Measurements from ENCODE around the gene TULP4. TPM values are rescaled to one million over a fixed set of nuclear protein-coding genes. Genes with fewer than 3 reads are reported as not detected.

Gene TULP4
- total and polyA plus RNA-seq, 2 of the 8 experiments (the other 6 are each of a cell fraction or from before 2014, with no cell fraction given) = 7.7 to 51.6 TPM

GRCh38 chr6:158278004-158278403 lies 34.3 kb upstream of the TULP4 start:
- Histone ChIP-seq H3K4ac (replicated peaks; ENCODE audit: insufficient read length, low read depth, low read length) (no peak overlapping the region), H4K91ac (replicated peaks; ENCODE audit: insufficient read length, low read length) (no peak overlapping the region), H3K9me3 (ENCODE audit: insufficient read depth in 2 of 2, low read depth in 1 of 2, low read length in 1 of 2) (no peaks in the 10 kb centered on the region), H2AFZ (ENCODE audit: low read length) (no peak overlapping the region), H4K20me1 (replicated peaks in 1 of 2; ENCODE audit: control insufficient read depth in 1 of 2, insufficient read depth in 2 of 2, low read length in 2 of 2) (peaks cover 1 to 8% of the 10 kb centered on the region in 2 experiments), H3K79me2 (ENCODE audit: control insufficient read depth in 1 of 2, insufficient read depth in 2 of 2, low read length in 2 of 2) (peaks cover 0 to 35% of the 10 kb centered on the region in 2 experiments; a peak in 2 of 4 replicates), H3K18ac (ENCODE audit: extremely low read depth, low read length) (no peak overlapping the region), H2BK20ac (ENCODE audit: low read length) (no peak overlapping the region), H3K4me2 (ENCODE audit: insufficient read depth in 1 of 2, low read depth in 2 of 2, low read length in 2 of 2) (no peak overlapping the region), H4K5ac (ENCODE audit: insufficient read length, low read depth, low read length) (no peak overlapping the region), H3K27me3 (replicated peaks in 1 of 4; ENCODE audit: control insufficient read depth in 3 of 4, extremely low read depth in 1 of 4, insufficient read depth in 3 of 4, low read length in 3 of 4) (no peaks in the 10 kb centered on the region), H3K4me1 (replicated peaks in 1 of 4; ENCODE audit: control insufficient read depth in 3 of 4, insufficient read depth in 4 of 4, low read length in 3 of 4) (peaks cover 0 to 2% (median under 1%) of the 10 kb centered on the region in 4 experiments; a peak in 2 of 7 replicates), H3K23me2 (ENCODE audit: low read depth, low read length) (no peaks in the 10 kb centered on the region), H2BK12ac (ENCODE audit: low read depth, low read length) (no peak overlapping the region), H2BK5ac (ENCODE audit: low read depth, low read length) (no peak overlapping the region), H2BK120ac (replicated peaks; ENCODE audit: low read depth, low read length) (no peak overlapping the region), H3K56ac (replicated peaks; ENCODE audit: insufficient read length, low read depth, low read length) (no peak overlapping the region), H3K9ac (replicated peaks in 1 of 4; ENCODE audit: extremely low read depth in 1 of 4, low read depth in 3 of 4, low read length in 3 of 4) (no peak overlapping the region), H3K23ac (ENCODE audit: insufficient read length) (no peak overlapping the region), H3K36me3 (ENCODE audit: control insufficient read depth in 2 of 4, insufficient read depth in 4 of 4, low read length in 3 of 4) (no peaks in the 10 kb centered on the region), H2BK15ac (ENCODE audit: low read length) (no peak overlapping the region), H4K8ac (ENCODE audit: extremely low read depth, insufficient read depth, low read length) (no peak overlapping the region), H3K14ac (ENCODE audit: insufficient read length) (no peak overlapping the region), H3K4me3 (ENCODE audit: extremely low read depth in 1 of 4, insufficient read depth in 2 of 4, low read depth in 3 of 4, low read length in 4 of 4) (no peak overlapping the region), H3K27ac (ENCODE audit: low read depth, low read length) (no peak overlapping the region), H2AK5ac (ENCODE audit: low read depth, low read length) (no peak overlapping the region), H3K79me1 (ENCODE audit: low read depth, low read length) (peaks cover 10% of the 10 kb centered on the region; the same call in 1 of the 2 replicates)
- CTCF ChIA-PET (ENCODE audit: partially characterized antibody) = interaction anchor here (1.0 kb wide), 1 partner anchor 28 kb away, joined by 3 read pairs; no protein-coding TSS in a partner anchor
- POLR2A ChIA-PET (ENCODE audit: partially characterized antibody) = no interaction called here
- 96% methylated on average over 2 of the region's 2 CpGs; no CpG with 5 or more reads in 1 of the 2 experiments for WGBS, 2 experiments (ENCODE audit: extremely low coverage in 1 of 2, insufficient coverage in 1 of 2, insufficient read length in 1 of 2, insufficient replicate concordance in 2 of 2, low coverage in 1 of 2, low lambda C conversion rate in 2 of 2, missing lambda C conversion rate in 1 of 2)
- FAIRE-seq = no peak
- DNase-seq (ENCODE audit: low read depth in 1 of 2, low spot score in 2 of 2) = no peak
- TF ChIP-seq POLR2A (IDR thresholded peaks at IDR 0.05; ENCODE audit: control extremely low read depth in 1 of 2, low read depth in 2 of 2, low read length in 2 of 2) = no peak
- TF ChIP-seq SIN3A (conservative IDR thresholded peaks at IDR 0.05 in 1 of 2, IDR thresholded peaks at IDR 0.05 in 1 of 2; ENCODE audit: low read depth in 1 of 2, low read length in 2 of 2) = no peak
- TF ChIP-seq CEBPB (IDR thresholded peaks at IDR 0.05; ENCODE audit: low read depth, low read length) = no peak
- TF ChIP-seq EP300 (IDR thresholded peaks at IDR 0.05; ENCODE audit: borderline replicate concordance in 1 of 2, low read depth in 2 of 2, low read length in 2 of 2) = no peak
- no peak for TF ChIP-seq SUZ12 (IDR thresholded peaks at IDR 0.05; ENCODE audit: low read length)
- no peak for TF ChIP-seq CBX8 (IDR thresholded peaks at IDR 0.05; ENCODE audit: borderline replicate concordance, low read depth, low read length)
- no peak for TF ChIP-seq HDAC6 (IDR thresholded peaks at IDR 0.05; ENCODE audit: low read depth, low read length)
- TF ChIP-seq CREB1 (IDR thresholded peaks at IDR 0.05) = no peak
- no peak for TF ChIP-seq JUN (IDR thresholded peaks at IDR 0.05; ENCODE audit: low read depth, low read length)
- TF ChIP-seq EZH2 (IDR thresholded peaks at IDR 0.05; ENCODE audit: low read depth, low read length, severe bottlenecking) = no peak
- no peak for TF ChIP-seq RAD21 (IDR thresholded peaks at IDR 0.05 in 1 of 2, conservative IDR thresholded peaks at IDR 0.05 in 1 of 2; ENCODE audit: low read depth in 2 of 2, low read length in 2 of 2)
- no peak for TF ChIP-seq USF2 (IDR thresholded peaks at IDR 0.05; ENCODE audit: low read length)
- TF ChIP-seq TBP (IDR thresholded peaks at IDR 0.05; ENCODE audit: low read depth, low read length) = no peak
